Choroid plexus epithelial cell (primary cell): Measurements from ENCODE around the gene BSN.

Experiments used
- DNase-seq: peaks from one replicate; pipeline ENCODE4 v3.0.0-alpha.2; 2010; ENCODE audit warnings: low read depth
- H3K4me3 ChIP-seq: 2 replicates; pipeline ENCODE4 v1.5.1; 2011; ENCODE audit warnings: low read depth, mild to moderate bottlenecking, control low read depth, low read length, moderate library complexity
- CTCF ChIP-seq: conservative IDR thresholded peaks from 2 replicates; pipeline ENCODE4 v1.5.1; 2011; ENCODE audit warnings: low read depth, mild to moderate bottlenecking, control low read depth, inconsistent platforms, low read length, moderate library complexity

BSN gene

DNA sequence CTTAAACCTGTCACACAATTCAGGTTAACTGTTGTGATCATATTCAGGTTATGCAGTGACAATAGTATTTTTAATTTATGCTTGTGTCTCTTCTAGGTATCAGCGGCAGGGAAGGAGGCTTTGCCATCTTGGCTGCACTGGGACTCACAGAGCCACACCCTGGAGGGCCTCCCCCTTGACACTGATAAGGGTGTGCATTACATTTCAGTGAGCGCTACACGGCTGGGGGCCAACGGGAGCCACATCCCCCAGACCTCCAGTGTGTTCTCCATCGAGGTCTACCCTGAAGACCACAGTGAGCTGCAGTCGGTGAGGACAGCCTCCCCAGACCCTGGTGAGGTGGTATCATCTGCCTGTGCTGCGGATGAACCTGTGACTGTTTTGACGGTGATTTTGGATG is 23.6 kb upstream of the BSN start:
- DNase-seq = no peak
- no peak overlapping the region for H3K4me3 ChIP-seq
- TF ChIP-seq CTCF = no peak

DNA sequence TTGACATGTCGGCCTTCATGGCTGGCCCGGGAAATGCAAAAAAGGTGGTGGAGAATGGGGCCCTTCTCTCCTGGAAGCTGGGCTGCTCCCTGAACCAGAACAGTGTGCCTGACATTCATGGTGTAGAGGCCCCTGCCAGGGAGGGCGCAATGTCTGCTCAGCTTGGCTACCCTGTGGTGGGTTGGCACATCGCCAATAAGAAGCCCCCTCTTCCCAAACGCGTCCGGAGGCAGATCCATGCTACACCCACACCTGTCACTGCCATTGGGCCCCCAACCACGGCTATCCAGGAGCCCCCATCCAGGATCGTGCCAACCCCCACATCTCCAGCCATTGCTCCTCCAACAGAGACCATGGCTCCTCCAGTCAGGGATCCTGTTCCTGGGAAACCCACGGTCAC is 23.1 kb upstream of the BSN start:
- DNase-seq = no peak
- no peak overlapping the region for H3K4me3 ChIP-seq
- no peak for TF ChIP-seq CTCF

DNA sequence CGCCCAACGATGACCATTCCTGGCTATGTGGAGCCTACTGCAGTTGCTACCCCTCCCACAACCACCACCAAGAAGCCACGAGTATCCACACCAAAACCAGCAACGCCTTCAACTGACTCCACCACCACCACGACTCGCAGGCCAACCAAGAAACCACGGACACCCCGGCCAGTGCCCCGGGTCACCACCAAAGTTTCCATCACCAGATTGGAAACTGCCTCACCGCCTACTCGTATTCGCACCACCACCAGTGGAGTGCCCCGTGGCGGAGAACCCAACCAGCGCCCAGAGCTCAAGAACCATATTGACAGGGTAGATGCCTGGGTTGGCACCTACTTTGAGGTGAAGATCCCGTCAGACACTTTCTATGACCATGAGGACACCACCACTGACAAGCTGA is 22.6 kb upstream of the BSN start:
- no peak overlapping the region for H3K4me3 ChIP-seq
- no peak for DNase-seq
- no peak for TF ChIP-seq CTCF

GRCh38 chr3:49533031-49533430 is 21.2 kb upstream of the BSN start:
- no peak overlapping the region for H3K4me3 ChIP-seq
- TF ChIP-seq CTCF = no peak
- DNase-seq = no peak

- TF ChIP-seq CTCF = no peak
- no peak for DNase-seq
- no peak overlapping the region for H3K4me3 ChIP-seq
Observed at GRCh38 chr3:49533786-49534519, 20.3 kb upstream of the BSN start.

GRCh38 chr3:49534581-49535441 is 19.5 kb upstream of the BSN start:
- no peak for TF ChIP-seq CTCF
- DNase-seq = no peak
- no peak overlapping the region for H3K4me3 ChIP-seq
